Measurements from ENCODE around the gene SIM1. TPM values are rescaled to one million over a fixed set of nuclear protein-coding genes. Genes with fewer than 3 reads are reported as not detected.

Gene SIM1
- 0.17 and 0.22 TPM in 2 replicates for total RNA-seq (2021)
- Bru-seq, nascent RNA: percentile 10 among the genes with signal in this experiment
- BruChase-seq, experiment 1, labeled RNA remaining after a 2-hour chase: percentile 17 among the genes with signal in this experiment
- BruChase-seq, experiment 2, labeled RNA remaining after a 6-hour chase: percentile 10 among the genes with signal in this experiment
- long read RNA-seq: 0 reads

DNA sequence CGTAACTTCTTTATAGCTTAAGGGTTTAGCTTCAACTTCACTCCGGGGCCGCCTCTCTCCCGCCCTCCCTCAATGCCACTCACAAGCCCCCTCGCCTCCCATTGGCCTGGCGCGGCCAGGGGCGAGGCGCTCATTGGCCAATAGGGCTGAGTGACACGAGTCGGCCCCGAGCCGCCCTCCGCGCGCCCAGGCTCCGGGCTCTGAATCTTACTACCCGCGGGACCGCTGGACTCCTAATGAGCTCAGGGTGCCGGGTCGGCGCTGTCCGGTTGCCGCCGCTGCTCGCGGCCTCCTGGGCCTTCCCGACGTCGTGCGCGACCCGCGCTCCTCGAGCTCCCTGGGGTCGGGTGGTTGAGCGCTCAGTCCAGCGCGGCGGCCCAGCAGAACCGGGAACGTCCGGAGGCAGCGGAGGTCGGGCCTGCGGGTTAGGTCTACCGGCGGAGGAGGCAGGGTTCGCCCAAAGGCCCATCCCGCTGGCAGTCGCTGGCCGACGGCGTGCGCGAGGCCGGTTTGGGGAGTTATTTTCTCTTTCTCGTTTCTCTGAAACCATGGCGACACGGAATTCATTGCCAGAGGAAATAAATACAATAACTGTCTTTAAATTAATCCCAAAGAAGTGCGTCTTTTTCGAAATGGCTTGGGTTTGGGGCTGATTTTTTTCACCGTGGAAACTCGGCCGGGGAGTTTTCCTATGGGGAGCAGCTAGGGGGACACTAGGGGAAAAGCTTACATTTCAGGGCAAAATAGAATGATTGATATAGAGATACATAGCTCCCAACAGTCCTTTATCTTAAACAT, at the start of gene SIM1:
SIM1 (minus strand) TSS at position 19 of the 798 bp plus-strand sequence. CDS start 1,453 bp downstream, outside the sequence.
- Histone ChIP-seq H3K27ac (ENCODE audit: low read depth, low read length, poor library complexity, severe bottlenecking) (peak within 1 kb of the TSS; percentile 9), H3K27me3 (replicated peaks; ENCODE audit: insufficient read depth, low read depth, low read length, poor library complexity) (peaks cover 30% of the 10 kb centered on the region), H3K4me1 (ENCODE audit: insufficient read depth, low read length, poor library complexity, severe bottlenecking) (peaks cover 4% of the 10 kb centered on the region), H3K4me3 (ENCODE audit: low read depth, low read length, poor library complexity, severe bottlenecking) (peak within 1 kb of the TSS; percentile 64), H3K9me3 (ENCODE audit: low read depth, low read length, poor library complexity, severe bottlenecking) (no peaks in the 10 kb centered on the region), H3K36me3 (ENCODE audit: insufficient read depth, low read length, poor library complexity, severe bottlenecking) (no peaks in the 10 kb centered on the region)
- intact Hi-C loops (cut with micrococcal nuclease; ENCODE audit: unreplicated experiment): no loop called here
- POLR2A ChIA-PET (ENCODE audit: low non-redundant PET): no interaction called here
- peak; percentile 93 for DNase-seq (ENCODE audit: low spot score)
- CTCF ChIA-PET: interaction anchor here (0.5 to 0.6 kb wide), 2 partner anchors 203 to 207 kb away, joined by 3 read pairs; no protein-coding TSS in a partner anchor
- BruUV-seq (replicated peaks): no TSS peak
- TF ChIP-seq EZH2 (IDR thresholded peaks at IDR 0.05; ENCODE audit: borderline replicate concordance, low read depth, low read length, poor library complexity, severe bottlenecking) (no peak), CTCF (conservative IDR thresholded peaks at IDR 0.05; ENCODE audit: low read depth, low read length) (no peak)

GRCh38 chr6:100512203-100512862, 47.6 kb upstream of the SIM1 start:
- Histone ChIP-seq H3K27ac (ENCODE audit: low read depth, low read length, poor library complexity, severe bottlenecking) (no peak overlapping the region), H3K9me3 (ENCODE audit: low read depth, low read length, poor library complexity, severe bottlenecking) (no peaks in the 10 kb centered on the region), H3K4me1 (ENCODE audit: insufficient read depth, low read length, poor library complexity, severe bottlenecking) (no peaks in the 10 kb centered on the region), H3K36me3 (ENCODE audit: insufficient read depth, low read length, poor library complexity, severe bottlenecking) (no peaks in the 10 kb centered on the region), H3K4me3 (ENCODE audit: low read depth, low read length, poor library complexity, severe bottlenecking) (no peak overlapping the region), H3K27me3 (replicated peaks; ENCODE audit: insufficient read depth, low read depth, low read length, poor library complexity) (no peaks in the 10 kb centered on the region)
- POLR2A ChIA-PET (ENCODE audit: low non-redundant PET): no interaction called here
- CTCF ChIA-PET: no interaction called here
- BruUV-seq (replicated peaks): no TSS peak
- TF ChIP-seq EZH2 (IDR thresholded peaks at IDR 0.05; ENCODE audit: borderline replicate concordance, low read depth, low read length, poor library complexity, severe bottlenecking): no peak
- TF ChIP-seq CTCF (conservative IDR thresholded peaks at IDR 0.05; ENCODE audit: low read depth, low read length): no peak
- intact Hi-C loops (cut with micrococcal nuclease; ENCODE audit: unreplicated experiment): no loop called here
- DNase-seq (ENCODE audit: low spot score): no peak

- Histone ChIP-seq H3K4me1 (ENCODE audit: insufficient read depth, low read length, poor library complexity, severe bottlenecking) (no peaks in the 10 kb centered on the region), H3K9me3 (ENCODE audit: low read depth, low read length, poor library complexity, severe bottlenecking) (no peaks in the 10 kb centered on the region), H3K27ac (ENCODE audit: low read depth, low read length, poor library complexity, severe bottlenecking) (no peak overlapping the region), H3K36me3 (ENCODE audit: insufficient read depth, low read length, poor library complexity, severe bottlenecking) (no peaks in the 10 kb centered on the region), H3K4me3 (ENCODE audit: low read depth, low read length, poor library complexity, severe bottlenecking) (no peak overlapping the region), H3K27me3 (replicated peaks; ENCODE audit: insufficient read depth, low read depth, low read length, poor library complexity) (no peaks in the 10 kb centered on the region)
- DNase-seq (ENCODE audit: low spot score): no peak
- ChIA-PET POLR2A (ENCODE audit: low non-redundant PET) (interaction anchor here (0.7 kb wide), 1 partner anchor 1779 kb away, joined by 3 read pairs; no protein-coding TSS in a partner anchor), CTCF (no interaction called here)
- TF ChIP-seq EZH2 (IDR thresholded peaks at IDR 0.05; ENCODE audit: borderline replicate concordance, low read depth, low read length, poor library complexity, severe bottlenecking) (no peak), CTCF (conservative IDR thresholded peaks at IDR 0.05; ENCODE audit: low read depth, low read length) (no peak)
- BruUV-seq (replicated peaks): no TSS peak
- intact Hi-C loops (cut with micrococcal nuclease; ENCODE audit: unreplicated experiment): no loop called here
Observed at GRCh38 chr6:100509101-100509500, 44.4 kb upstream of the SIM1 start.

Data from A673 (cell line).